ENCODE data around the gene GALNTL6.
"Not testable (repeated sequence)": the region's sequence is repeated elsewhere in the genome, so short reads cannot be mapped to it uniquely, and the experiment has no call there.

The GALNTL6 gene

DNA sequence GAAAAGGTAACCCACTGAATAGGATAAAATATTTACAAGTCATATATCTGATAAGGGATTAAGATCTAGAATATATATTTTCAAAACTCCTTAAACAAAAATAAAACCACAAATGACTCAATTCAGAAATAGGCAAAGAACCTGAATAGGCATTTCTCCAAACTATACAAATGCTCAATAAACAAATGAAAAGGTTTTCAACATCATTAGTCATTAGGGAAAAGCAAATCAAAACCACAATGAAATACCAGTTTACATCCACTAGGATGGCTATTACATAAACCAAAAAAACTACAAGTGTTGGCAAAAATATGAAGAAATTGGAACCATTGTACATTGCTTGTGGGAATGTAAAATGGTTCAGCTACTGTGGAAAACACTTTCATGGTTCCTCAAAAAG is 1188.4 kb downstream of the GALNTL6 start:
- DNase-seq = no peak

DNA sequence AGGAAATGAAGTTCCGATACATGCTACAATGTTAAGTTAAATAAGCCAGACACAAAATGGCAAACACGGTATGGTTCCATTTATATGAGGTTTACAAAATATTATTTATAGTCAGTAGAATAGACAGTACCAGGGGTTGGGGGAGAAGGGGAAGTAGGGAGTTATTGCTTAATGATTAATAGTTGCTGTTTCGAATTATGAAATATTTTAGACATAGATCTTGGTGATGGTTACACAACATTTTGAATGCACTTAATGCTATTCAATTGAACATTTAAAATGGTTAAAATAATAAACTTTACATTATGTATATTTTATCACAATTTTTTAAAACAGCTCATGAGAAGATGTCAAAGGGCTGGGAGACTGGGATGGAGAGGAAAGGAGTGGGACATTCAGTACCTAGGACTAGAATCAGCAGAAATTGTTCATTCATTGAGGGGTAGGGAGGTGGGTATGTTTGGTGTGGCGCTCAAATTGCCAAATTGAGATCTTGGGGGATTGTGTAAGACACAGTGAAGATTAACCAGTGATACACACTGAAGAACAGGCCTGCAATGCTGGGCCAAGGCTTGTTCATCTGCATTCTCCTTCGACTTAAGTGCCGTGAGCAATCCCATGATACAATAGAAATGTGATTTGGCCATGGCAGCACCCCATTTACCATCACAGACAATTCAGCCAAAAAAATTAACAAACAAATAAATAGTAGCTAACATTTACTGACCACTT is 1189.8 kb downstream of the GALNTL6 start:
- no peak for DNase-seq

DNA sequence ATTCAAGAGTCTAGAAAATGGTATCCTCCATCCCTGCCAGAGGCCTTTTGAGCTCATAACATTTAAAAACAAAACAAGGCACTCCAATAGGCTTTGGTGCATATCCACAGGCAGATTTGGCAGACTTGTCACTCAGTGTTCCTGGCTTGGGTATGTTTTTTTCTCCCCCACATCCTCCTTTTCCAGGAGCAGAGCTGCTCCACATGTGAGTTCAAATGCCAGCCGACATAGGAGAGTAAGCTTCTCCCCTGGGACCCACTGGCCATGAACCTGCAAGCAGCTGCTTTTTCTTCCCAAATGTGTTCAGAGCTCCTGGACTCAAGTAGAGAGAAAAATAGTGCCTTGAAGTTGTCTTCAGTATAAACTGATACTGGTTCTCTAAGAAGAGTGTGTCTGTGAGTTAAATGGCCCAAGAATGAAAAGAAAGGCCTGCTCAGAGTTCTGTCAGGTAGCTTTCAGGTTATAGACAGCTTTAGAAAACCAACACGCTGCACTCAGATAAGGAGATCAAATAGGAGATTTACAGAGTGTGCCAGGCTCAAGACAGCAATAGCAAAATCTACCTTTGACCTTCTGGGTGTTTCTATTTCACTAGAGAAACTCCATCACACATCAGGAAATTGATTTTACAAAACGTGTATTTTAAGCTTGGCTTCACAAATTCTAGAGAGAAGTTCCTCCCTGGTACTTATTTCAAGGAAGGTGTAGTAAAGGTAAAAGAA is 1192.9 kb downstream of the GALNTL6 start:
- no peak for DNase-seq

DNA sequence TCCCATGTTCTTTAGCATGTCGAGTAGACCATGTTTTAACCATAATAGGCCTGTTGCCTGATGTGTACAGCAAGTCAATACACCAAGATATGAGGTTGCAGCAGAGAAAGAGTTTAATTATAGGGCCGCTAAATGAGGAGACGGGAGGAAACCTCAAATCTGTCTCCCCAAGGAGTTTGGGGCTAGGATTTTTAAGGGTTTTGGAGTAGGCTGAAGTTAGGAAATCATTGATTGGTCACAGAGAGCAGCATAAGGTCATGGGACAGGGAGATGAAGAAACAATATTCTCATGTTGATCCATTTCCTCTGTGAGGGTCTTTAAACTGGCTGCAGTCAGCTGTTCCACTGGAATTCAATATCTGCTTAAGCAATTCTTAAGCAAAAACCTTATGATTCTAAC is 1195.2 kb downstream of the GALNTL6 start:
- DNase-seq = no peak

- DNase-seq = no peak
These were observed 1196.1 kb downstream of the GALNTL6 start for GRCh38 chr4:173009129-173009823.

GRCh38 chr4:173012608-173013007 is 1199.4 kb downstream of the GALNTL6 start:
- no peak for DNase-seq

- DNase-seq = peak; percentile 61
These were observed 1200.2 kb downstream of the GALNTL6 start for GRCh38 chr4:173013232-173013930.

- DNase-seq = no peak
These were observed 1200.9 kb downstream of the GALNTL6 start for GRCh38 chr4:173014113-173014558.

DNA sequence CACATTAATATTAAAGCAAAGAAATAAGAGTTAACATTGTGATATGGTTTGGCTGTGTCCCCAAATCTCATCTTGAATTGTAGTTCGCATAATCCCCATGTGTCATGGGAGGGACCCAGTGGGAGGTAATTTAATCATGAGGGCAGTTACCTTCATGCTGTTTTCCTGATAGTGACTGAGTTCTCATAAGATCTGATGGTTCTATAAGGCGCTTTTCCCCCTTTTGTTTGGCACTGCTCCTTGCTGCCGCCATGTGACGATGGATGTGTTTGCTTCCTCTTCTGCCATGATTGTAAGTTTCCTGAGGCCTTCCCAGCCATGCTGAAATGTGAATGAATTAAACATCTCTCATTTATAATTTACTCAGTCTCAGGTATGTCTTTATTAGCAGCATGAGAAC is 1201.6 kb downstream of the GALNTL6 start:
- no peak for DNase-seq

GRCh38 chr4:173017802-173018201 is 1204.6 kb downstream of the GALNTL6 start:
- no peak for DNase-seq

GRCh38 chr4:173018446-173018845 is 1205.2 kb downstream of the GALNTL6 start:
- no peak for DNase-seq

GRCh38 chr4:173019664-173020063 is 1206.5 kb downstream of the GALNTL6 start:
- no peak for DNase-seq

GRCh38 chr4:173021746-173022573 is 1208.8 kb downstream of the GALNTL6 start:
- DNase-seq = not testable (repeated sequence)

GRCh38 chr4:173024203-173024602 is 1211.0 kb downstream of the GALNTL6 start:
- no peak for DNase-seq

- peak; percentile 18 for DNase-seq
These were observed 1211.9 kb downstream of the GALNTL6 start for GRCh38 chr4:173025131-173025530.

- no peak for DNase-seq
These were observed 1224.0 kb downstream of the GALNTL6 start for GRCh38 chr4:173037242-173037641.

DNA sequence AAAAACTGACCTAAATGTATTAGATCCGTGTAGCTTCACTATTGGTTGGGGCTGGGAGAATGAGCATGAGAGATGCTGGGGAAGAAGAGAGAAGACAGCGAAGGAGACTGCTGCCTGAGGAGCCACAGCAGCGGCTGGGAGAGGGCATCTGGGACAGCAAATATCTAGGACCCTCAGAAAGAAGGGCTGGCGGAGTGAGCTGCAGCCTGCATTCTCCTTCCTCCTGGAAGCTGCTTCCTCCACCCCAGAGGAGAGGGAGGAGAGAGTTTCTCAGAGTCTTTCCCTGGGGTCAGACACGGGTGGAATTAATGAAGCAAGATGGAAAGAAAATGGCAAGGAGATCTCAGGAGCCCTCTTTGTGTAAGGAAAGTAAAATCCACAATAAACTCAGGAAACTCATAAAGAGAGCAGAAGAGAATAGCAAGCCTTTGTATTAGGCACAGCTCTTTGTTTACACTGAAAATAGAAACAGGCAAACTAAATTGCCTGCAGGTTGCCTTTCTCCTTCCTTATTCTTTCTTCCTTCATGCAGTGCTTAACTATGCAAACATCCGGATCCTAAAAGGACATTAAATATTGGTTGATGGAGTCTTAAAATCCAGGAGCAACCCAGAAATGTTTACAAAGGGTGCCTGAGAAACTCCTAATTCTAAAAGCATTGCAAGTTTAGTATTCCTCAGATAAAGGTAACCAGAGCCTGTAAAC is 1225.1 kb downstream of the GALNTL6 start:
- no peak for DNase-seq

GRCh38 chr4:173039617-173040577 is 1226.7 kb downstream of the GALNTL6 start:
- DNase-seq = no peak

DNA sequence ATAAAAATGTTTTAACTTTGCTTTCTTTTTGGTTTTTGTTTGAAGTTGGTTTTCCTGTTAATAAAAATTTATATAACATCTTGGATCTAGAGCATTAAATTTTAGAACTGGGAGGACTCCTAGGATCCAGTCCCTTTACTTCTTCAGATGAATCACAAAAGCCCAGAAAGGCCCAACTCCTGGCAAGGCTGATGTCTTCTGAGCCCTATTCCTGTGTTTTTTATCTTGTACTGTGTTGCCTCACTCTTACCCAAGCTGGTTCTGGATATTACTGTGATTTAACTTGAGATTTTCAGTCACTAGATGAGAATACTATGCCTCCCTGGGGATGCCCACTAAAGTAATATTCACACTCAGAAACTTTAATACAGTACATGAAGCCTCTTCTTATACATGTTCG is 1228.3 kb downstream of the GALNTL6 start:
- DNase-seq = no peak

- not testable (repeated sequence) for DNase-seq
These were observed 1228.9 kb downstream of the GALNTL6 start for GRCh38 chr4:173042139-173042538.

Measured in CD4-positive, alpha-beta T cell treated with Interleukin-17A for 4 hours (primary cell).